K562 (cell line): ENCODE measurements around the gene MYOG. TPM values are rescaled to one million over a fixed set of nuclear protein-coding genes. Genes with fewer than 3 reads are reported as not detected.

Source experiments
- ATAC-seq: fragments of 200-7000 bp; cut with Tn5 transposase; 3 replicates; pipeline ENCODE4 v1.9.1; 2020; ENCODE audit warnings: moderate library complexity
- BruUV-seq: library from RNA; stranded (reverse); fragments of 400-500 nt; replicated peaks from 2 replicates; lab custom pipeline; 2021; lab: Mats Ljungman, UMichigan
- CTCF ChIA-PET: fragments of 300-600 bp; formaldehyde crosslinking; extraction: SDS; loops from one replicate; lab custom pipeline; 2021; ENCODE audit warnings: low intra/inter-chr PET ratio; lab: Yijun Ruan, JAX
- POLR2A ChIA-PET: fragments of 300-600, 350-650 bp; sonication (Branson Sonifier 250); formaldehyde crosslinking; extraction: SDS; loops from one replicate; lab custom pipeline; 2021; ENCODE audit warnings: antibody characterized with exemption, inconsistent platforms; lab: Yijun Ruan, JAX
- DNase-seq, 4 experiments: peaks; one replicate each; pipeline versions ENCODE4 v3.0.0 to v3.0.0-alpha.2; 2011 to 2018; ENCODE audit warnings: low spot score in 3 of 4, mixed read lengths in 3 of 4; ENCODE audit errors: extremely low read depth in 1 of 4
- FAIRE-seq: peaks from 2 replicates; lab custom pipeline; 2011; peaks lifted over from hg19 to GRCh38; lab: Jason Lieb, UNC
- H2AFZ ChIP-seq: 2 replicates; pipeline ENCODE4 v1.6.0; 2011; ENCODE audit warnings: low read depth, low read length, control low read depth, inconsistent platforms
- H3K27ac ChIP-seq: fragments of 200-600 bp; 3 replicates; pipeline ENCODE4 v1.8.0; 2011; ENCODE audit warnings: low read depth, mild to moderate bottlenecking, control low read depth, inconsistent platforms, low read length, moderate library complexity, mixed read lengths; ENCODE audit errors: extremely low read depth
- H3K27me3 ChIP-seq, 2 experiments: fragments of 300-600 bp in 1 of 2; 2 replicates in 1 of 2; 3 replicates in 1 of 2; pipeline versions ENCODE4 v1.6.0 to v1.8.0; 2011; ENCODE audit warnings: inconsistent platforms in 2 of 2, low read length in 2 of 2, mild to moderate bottlenecking in 1 of 2, mixed read lengths in 1 of 2, moderate library complexity in 1 of 2; ENCODE audit not compliant: control insufficient read depth in 2 of 2, insufficient read depth in 2 of 2
- H3K36me3 ChIP-seq: fragments of 300-600 bp; 3 replicates; pipeline ENCODE4 v1.8.0; 2011; ENCODE audit warnings: mild to moderate bottlenecking, low read length, inconsistent platforms; ENCODE audit not compliant: control insufficient read depth, insufficient read depth
- H3K4me1 ChIP-seq, 2 experiments: fragments of 200-600 bp in 1 of 2; replicated peaks in 1 of 2; 2 replicates in 1 of 2; 3 replicates in 1 of 2; pipeline versions ENCODE4 v1.5.1 to v1.8.0; 2011; ENCODE audit warnings: inconsistent platforms in 2 of 2, low read length in 2 of 2, mild to moderate bottlenecking in 1 of 2, mixed read lengths in 1 of 2, moderate library complexity in 1 of 2; ENCODE audit not compliant: control insufficient read depth in 2 of 2, insufficient read depth in 2 of 2
- H3K4me2 ChIP-seq: 2 replicates; pipeline ENCODE4 v1.6.1; 2011; ENCODE audit warnings: low read length, control low read depth, inconsistent platforms, mixed read lengths; ENCODE audit not compliant: insufficient read depth
- H3K4me3 ChIP-seq: fragments of 200-600 bp; sonication (generic), shearing (Covaris generic); 2 replicates; pipeline ENCODE4 v1.5.1; 2016; ENCODE audit warnings: control low read depth, inconsistent platforms
- H3K79me2 ChIP-seq: fragments of 200-600 bp; 3 replicates; pipeline ENCODE4 v1.8.0; 2011; ENCODE audit warnings: low read length, inconsistent platforms; ENCODE audit not compliant: control insufficient read depth, insufficient read depth
- H3K9ac ChIP-seq, 2 experiments: 2 replicates each; pipeline versions ENCODE4 v1.6.0 to v1.6.1; 2011; ENCODE audit warnings: low read depth in 2 of 2, low read length in 2 of 2, control low read depth in 1 of 2, inconsistent platforms in 1 of 2, mild to moderate bottlenecking in 1 of 2, mixed read lengths in 1 of 2; ENCODE audit not compliant: insufficient read depth in 1 of 2
- H3K9me1 ChIP-seq: one replicate; pipeline ENCODE4 v1.6.0; 2011; ENCODE audit warnings: inconsistent platforms, mild to moderate bottlenecking, low read length, moderate library complexity; ENCODE audit not compliant: control insufficient read depth, insufficient read depth
- H3K9me3 ChIP-seq: replicated peaks from 2 replicates; pipeline ENCODE4 v1.5.1; 2011; ENCODE audit warnings: low read depth, low read length, inconsistent platforms; ENCODE audit not compliant: control insufficient read depth, insufficient read depth
- H4K20me1 ChIP-seq: replicated peaks from 2 replicates; pipeline ENCODE4 v1.6.1; 2011; ENCODE audit warnings: low read length, inconsistent platforms, mixed read lengths; ENCODE audit not compliant: control insufficient read depth, insufficient read depth
- BACH1 ChIP-seq: fragments of 200-800 bp; sonication (Bioruptor generic); IDR thresholded peaks from 2 replicates; pipeline ENCODE4 v1.6.1; 2016; ENCODE audit warnings: missing genetic modification characterization, missing compliant biosample characterization
- CEBPG ChIP-seq, 3 experiments: fragments of 200-800 bp in 1 of 3; sonication (Bioruptor generic) in 1 of 3; sonication (generic) in 1 of 3; formaldehyde crosslinking in 1 of 3; IDR thresholded peaks in 2 of 3; conservative IDR thresholded peaks in 1 of 3; 2 replicates each; pipeline versions ENCODE4 v1.6.1 to v1.8.0; 2016 to 2022; ENCODE audit warnings: missing compliant biosample characterization in 2 of 3, missing genetic modification characterization in 2 of 3, mild to moderate bottlenecking in 1 of 3, missing genetic modification reagents in 1 of 3
- FOXA3 ChIP-seq, 2 experiments: fragments of 450-650 bp in 1 of 2; sonication (generic) in 1 of 2; formaldehyde crosslinking; IDR thresholded peaks in 1 of 2; conservative IDR thresholded peaks in 1 of 2; 2 replicates each; pipeline versions ENCODE4 v1.4.0 to v1.8.0; 2020 to 2022; ENCODE audit warnings: mild to moderate bottlenecking in 2 of 2, missing genetic modification reagents in 1 of 2
- HDAC2 ChIP-seq: fragments of 450-650 bp; IDR thresholded peaks from 2 replicates; pipeline ENCODE4 v1.6.1; 2016; ENCODE audit warnings: mild to moderate bottlenecking
- RBM39 ChIP-seq: fragments of 200-400 bp; formaldehyde crosslinking; optimal IDR thresholded peaks from 2 replicates; pipeline ENCODE3; 2018; ENCODE audit warnings: low read depth, low read length
- SIN3B ChIP-seq: fragments of 450-650 bp; IDR thresholded peaks from 2 replicates; pipeline ENCODE4 v1.6.1; 2017; ENCODE audit warnings: low read depth, mild to moderate bottlenecking, moderate library complexity
- SREBF2 ChIP-seq: sonication (generic); formaldehyde crosslinking; IDR thresholded peaks from 2 replicates; pipeline ENCODE4 v1.4.0; 2020; ENCODE audit warnings: mild to moderate bottlenecking, missing genetic modification reagents
- TRIM24 ChIP-seq, 2 experiments: fragments of 450-650 bp; IDR thresholded peaks; 2 replicates each; pipeline ENCODE4 v1.6.1; 2016
- VEZF1 ChIP-seq: fragments of 200-800 bp; sonication (Bioruptor generic); IDR thresholded peaks from 2 replicates; pipeline ENCODE4 v1.6.1; 2017; ENCODE audit warnings: missing genetic modification characterization, missing compliant biosample characterization
- XRCC3 ChIP-seq: fragments of 450-650 bp; IDR thresholded peaks from 2 replicates; pipeline ENCODE4 v1.6.1; 2017; ENCODE audit warnings: mild to moderate bottlenecking, moderate library complexity
- ZNF165 ChIP-seq: fragments of 250-450 bp; sonication (Bioruptor Pico); IDR thresholded peaks from 2 replicates; pipeline ENCODE4 v1.4.0; 2020; ENCODE audit warnings: borderline replicate concordance
- ZNF589 ChIP-seq: fragments of 200-800 bp; sonication (Bioruptor generic); IDR thresholded peaks from 2 replicates; pipeline ENCODE4 v1.6.1; 2016; ENCODE audit warnings: low read depth, missing genetic modification characterization, missing compliant biosample characterization
- ZNF668 ChIP-seq: fragments of 250-450 bp; sonication (Bioruptor Pico); IDR thresholded peaks from 2 replicates; pipeline ENCODE4 v1.8.0; 2022; ENCODE audit warnings: mild to moderate bottlenecking, inconsistent platforms
- WGBS: fragments of 100-300 bp; shearing (Covaris generic); methylation state at CpG from one replicate; pipeline ENCODE4 v1.1.6; 2016; ENCODE audit warnings: low coverage, mixed read lengths; ENCODE audit not compliant: insufficient coverage; ENCODE audit errors: missing lambda C conversion rate; 5-methylcytosine and 5-hydroxymethylcytosine counted together
- in situ Hi-C: fragments of 300-500 bp; cut with MboI; formaldehyde crosslinking; loops from 4 replicates; pipeline ENCODE4 v1.15.0; 2018; ENCODE audit warnings: inconsistent platforms, mixed read lengths
- intact Hi-C: fragments of 100-400 bp; cut with micrococcal nuclease; formaldehyde crosslinking; loops from 2 replicates; pipeline ENCODE4 v1.14.2; 2022
- polyA plus RNA-seq, 8 experiments: library from polyadenylated mRNA; depleted of rRNA in 4 of 8; stranded (reverse) in 5 of 8; unstranded in 3 of 8; fragments of >200 nt; fragmentation: Nextera tagmentation in 2 of 8; fragmentation: Illumina TruSeq in 1 of 8; extraction: Ambion mirVana in 2 of 8; extraction: Trizol in 1 of 8; gene quantifications; 2 replicates each; pipeline versions ENCODE4 v1.2.1 to v1.2.3, GENCODE V29; 2011 to 2014; ENCODE audit warnings: inconsistent platforms in 1 of 8, missing spikeins in 1 of 8
- total RNA-seq, 7 experiments: library from RNA; depleted of rRNA in 6 of 7; stranded (reverse); fragments of >200 nt in 6 of 7; fragmentation: Illumina TruSeq in 2 of 7; extraction: Trizol in 2 of 7; gene quantifications; 2 replicates each; pipeline versions ENCODE4 v1.2.1 to v1.2.3, GENCODE V29; 2011 to 2021; ENCODE audit warnings: low replicate concordance in 1 of 7
- TF ChIP-seq, protein P1 (sequence below): fragments of 250-450 bp; sonication (Bioruptor Pico); IDR thresholded peaks from 2 replicates; pipeline ENCODE4 v1.5.0; 2022; ENCODE audit warnings: mild to moderate bottlenecking
- TF ChIP-seq, protein P2 (sequence below): fragments of 450-650 bp; formaldehyde crosslinking; IDR thresholded peaks from 2 replicates; pipeline ENCODE4 v1.4.0; 2020; ENCODE audit warnings: mild to moderate bottlenecking, moderate library complexity

Gene MYOG
- total and polyA plus RNA-seq, 9 of the 15 experiments (the other 6 are each of a cell fraction or from before 2014, with no cell fraction given): not detected

DNA sequence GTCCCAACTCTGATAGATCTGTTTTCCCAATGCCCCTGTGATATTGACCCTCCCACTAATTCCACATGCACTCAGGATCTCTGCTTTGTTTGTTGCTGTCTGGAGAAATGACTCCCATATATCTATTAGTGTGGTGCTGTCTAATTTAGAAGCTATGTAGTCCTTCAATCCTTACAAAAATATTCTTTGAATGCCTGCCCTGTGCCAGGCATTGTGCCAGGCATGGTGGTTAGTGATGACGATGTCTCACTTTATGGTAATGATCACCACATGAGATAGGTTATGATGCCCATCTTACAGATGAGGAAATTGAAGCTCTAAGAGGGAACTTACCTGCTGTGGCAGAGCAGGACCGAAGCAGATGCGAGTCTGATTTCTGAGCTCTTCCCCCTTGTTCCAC is 12.9 kb downstream of the MYOG start (continued):
- TF ChIP-seq RBM39 (no peak), FOXA3 (CRISPR knock-in tag; conservative IDR thresholded peaks at IDR 0.05 in 1 of 2, IDR thresholded peaks at IDR 0.05 in 1 of 2) (no peak), XRCC3 (no peak)
- TF ChIP-seq, protein P1, sequence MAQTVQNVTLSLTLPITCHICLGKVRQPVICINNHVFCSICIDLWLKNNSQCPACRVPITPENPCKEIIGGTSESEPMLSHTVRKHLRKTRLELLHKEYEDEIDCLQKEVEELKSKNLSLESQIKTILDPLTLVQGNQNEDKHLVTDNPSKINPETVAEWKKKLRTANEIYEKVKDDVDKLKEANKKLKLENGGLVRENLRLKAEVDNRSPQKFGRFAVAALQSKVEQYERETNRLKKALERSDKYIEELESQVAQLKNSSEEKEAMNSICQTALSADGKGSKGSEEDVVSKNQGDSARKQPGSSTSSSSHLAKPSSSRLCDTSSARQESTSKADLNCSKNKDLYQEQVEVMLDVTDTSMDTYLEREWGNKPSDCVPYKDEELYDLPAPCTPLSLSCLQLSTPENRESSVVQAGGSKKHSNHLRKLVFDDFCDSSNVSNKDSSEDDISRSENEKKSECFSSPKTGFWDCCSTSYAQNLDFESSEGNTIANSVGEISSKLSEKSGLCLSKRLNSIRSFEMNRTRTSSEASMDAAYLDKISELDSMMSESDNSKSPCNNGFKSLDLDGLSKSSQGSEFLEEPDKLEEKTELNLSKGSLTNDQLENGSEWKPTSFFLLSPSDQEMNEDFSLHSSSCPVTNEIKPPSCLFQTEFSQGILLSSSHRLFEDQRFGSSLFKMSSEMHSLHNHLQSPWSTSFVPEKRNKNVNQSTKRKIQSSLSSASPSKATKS (CRISPR knock-in tag): no peak
- TF ChIP-seq, protein P2, sequence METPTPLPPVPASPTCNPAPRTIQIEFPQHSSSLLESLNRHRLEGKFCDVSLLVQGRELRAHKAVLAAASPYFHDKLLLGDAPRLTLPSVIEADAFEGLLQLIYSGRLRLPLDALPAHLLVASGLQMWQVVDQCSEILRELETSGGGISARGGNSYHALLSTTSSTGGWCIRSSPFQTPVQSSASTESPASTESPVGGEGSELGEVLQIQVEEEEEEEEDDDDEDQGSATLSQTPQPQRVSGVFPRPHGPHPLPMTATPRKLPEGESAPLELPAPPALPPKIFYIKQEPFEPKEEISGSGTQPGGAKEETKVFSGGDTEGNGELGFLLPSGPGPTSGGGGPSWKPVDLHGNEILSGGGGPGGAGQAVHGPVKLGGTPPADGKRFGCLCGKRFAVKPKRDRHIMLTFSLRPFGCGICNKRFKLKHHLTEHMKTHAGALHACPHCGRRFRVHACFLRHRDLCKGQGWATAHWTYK (CRISPR knock-in tag): no peak

- ATAC-seq (peak; percentile 42), FAIRE-seq (peak; percentile 19), DNase-seq (no peak)
- Histone ChIP-seq H3K27me3 (peaks cover 42 to 73% of the 10 kb centered on the region in 2 experiments), H3K4me1 (peaks cover 0 to 10% of the 10 kb centered on the region in 2 experiments; a peak in 2 of 5 replicates), H2AFZ (no peak overlapping the region), H3K27ac (no peak overlapping the region), H3K36me3 (no peaks in the 10 kb centered on the region), H3K9me1 (no peaks in the 10 kb centered on the region), H3K9me3 (no peaks in the 10 kb centered on the region), H3K9ac (no peak overlapping the region), H3K79me2 (no peaks in the 10 kb centered on the region), H4K20me1 (peaks cover 16% of the 10 kb centered on the region; the same call in 1 of the 2 replicates), H3K4me2 (no peak overlapping the region), H3K4me3 (no peak overlapping the region)
- in situ Hi-C loops (no loop called here), intact Hi-C loops (no loop called here)
- 13% methylated on average over 7 of the region's 7 CpGs for WGBS
- CTCF ChIA-PET: no interaction called here
- no TSS peak for BruUV-seq
- POLR2A ChIA-PET: interaction anchor here (1.0 to 1.2 kb wide), 2 partner anchors 13 to 16 kb away, joined by 3 read pairs; no protein-coding TSS in a partner anchor
- TF ChIP-seq BACH1 (tag): no peak
- TF ChIP-seq SIN3B: no peak
- TF ChIP-seq TRIM24 (IDR thresholded peaks at IDR 0.05): peak; percentile 63 to 81; a peak in 2 of 4 replicates
- TF ChIP-seq CEBPG (CRISPR knock-in tag; IDR thresholded peaks at IDR 0.05): peak; percentile 85
- TF ChIP-seq CEBPG (tag; conservative IDR thresholded peaks at IDR 0.05 in 1 of 2, IDR thresholded peaks at IDR 0.05 in 1 of 2): peak in 1 of 2 experiments; percentile 77; a peak in 2 of 4 replicates
- no peak for TF ChIP-seq HDAC2
- peak; percentile 39 for TF ChIP-seq VEZF1 (CRISPR knock-in tag)
- peak; percentile 43; the same call in 1 of the 2 replicates for TF ChIP-seq ZNF589
- TF ChIP-seq ZNF668 (CRISPR knock-in tag): no peak
- TF ChIP-seq ZNF165: no peak
- no peak for TF ChIP-seq SREBF2 (CRISPR knock-in tag)
Observed at GRCh38 chr1:203072002-203072602, 13.7 kb downstream of the MYOG start.
